SU-DHL-6 (cell line): Measurements from ENCODE around the gene SFT2D3.

Experiments
- CTCF ChIP-seq: fragments of 200-600 bp; sonication (generic); IDR thresholded peaks from one replicate; pipeline ENCODE4 v1.5.1; 2017; ENCODE audit warnings: antibody characterized with exemption, mild to moderate bottlenecking, low read length, moderate library complexity; ENCODE audit not compliant: insufficient read depth, poor library complexity, severe bottlenecking
- EZH2phosphoT487 ChIP-seq: fragments of 200-600 bp; sonication (generic), shearing (Covaris generic); conservative IDR thresholded peaks from 2 replicates; pipeline ENCODE4 v1.6.1; 2018; ENCODE audit warnings: mild to moderate bottlenecking, antibody characterized with exemption, low read length, moderate library complexity, mixed read lengths

GRCh38 chr2:127713562-127713961, 12.3 kb downstream of the SFT2D3 start:
- TF ChIP-seq CTCF: no peak
- no peak for TF ChIP-seq EZH2phosphoT487
